Stomach (tissue), 4 donors: ENCODE results near the gene RNF208.

Experiments
- POLR2A ChIP-seq, 4 donors: fragments of 450-650 bp; IDR thresholded peaks; one replicate each; pipeline ENCODE4 v1.6.1; 2016; ENCODE audit warnings: antibody characterized with exemption in 4 of 4, control low read depth in 2 of 4, mild to moderate bottlenecking in 1 of 4, moderate library complexity in 1 of 4
- POLR2AphosphoS5 ChIP-seq, 3 donors: sonication (generic); formaldehyde crosslinking; IDR thresholded peaks; one replicate each; pipeline ENCODE4 v1.6.1; 2016; ENCODE audit warnings: antibody characterized with exemption in 3 of 3

DNA sequence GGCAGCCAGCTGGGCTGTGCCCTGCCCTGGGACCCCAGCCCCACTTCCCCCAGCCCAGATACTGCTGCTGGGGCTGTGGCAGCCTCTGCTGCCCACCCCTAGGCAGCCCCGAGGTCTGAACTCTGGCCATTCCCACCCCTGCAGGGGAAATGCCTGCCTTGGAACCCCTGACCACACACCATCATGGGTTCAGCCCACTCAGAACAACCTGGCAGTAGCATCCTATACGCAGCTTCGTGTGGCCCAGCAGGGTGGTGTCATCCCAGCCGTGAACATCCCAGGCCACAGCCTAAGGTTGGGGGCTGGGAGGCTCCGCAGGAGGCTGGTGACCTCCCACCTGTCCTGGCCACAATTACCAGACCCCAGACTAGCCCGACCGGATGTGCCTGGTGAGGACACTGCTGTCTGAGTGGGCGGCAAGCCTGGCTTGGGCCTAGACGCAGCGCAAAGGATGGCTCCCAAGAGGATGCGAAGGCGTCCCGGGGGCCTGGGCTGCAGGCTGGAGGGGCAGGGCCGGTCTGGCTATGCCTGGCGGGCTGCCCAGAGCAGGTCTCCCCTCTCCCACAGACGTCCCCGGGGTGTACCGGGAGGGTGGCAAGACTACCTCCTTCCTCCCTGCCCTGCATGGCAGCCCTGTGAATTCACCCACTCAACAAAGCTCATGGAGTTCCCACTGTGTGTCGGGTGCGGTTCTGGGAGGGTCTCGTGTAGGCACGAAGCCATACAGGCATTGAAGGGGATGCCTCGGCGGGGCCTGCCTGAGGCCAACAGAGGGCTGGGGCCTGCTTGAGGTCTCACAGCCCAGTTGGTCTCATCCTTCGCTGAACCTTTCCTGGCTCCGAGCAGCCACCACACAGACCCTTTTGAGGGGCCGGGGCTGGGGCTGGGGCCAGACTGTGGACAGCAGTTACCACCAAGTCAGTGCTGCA, 7.2 kb upstream of the RNF208 start:
- TF ChIP-seq POLR2AphosphoS5 (IDR thresholded peaks at IDR 0.05) (no peak), POLR2A (IDR thresholded peaks at IDR 0.05) (no peak)
